ENCODE measurements around the gene CPLANE1.
"Not testable (repeated sequence)": the region's sequence is repeated elsewhere in the genome, so short reads cannot be mapped to it uniquely, and the experiment has no call there.

The CPLANE1 gene

DNA sequence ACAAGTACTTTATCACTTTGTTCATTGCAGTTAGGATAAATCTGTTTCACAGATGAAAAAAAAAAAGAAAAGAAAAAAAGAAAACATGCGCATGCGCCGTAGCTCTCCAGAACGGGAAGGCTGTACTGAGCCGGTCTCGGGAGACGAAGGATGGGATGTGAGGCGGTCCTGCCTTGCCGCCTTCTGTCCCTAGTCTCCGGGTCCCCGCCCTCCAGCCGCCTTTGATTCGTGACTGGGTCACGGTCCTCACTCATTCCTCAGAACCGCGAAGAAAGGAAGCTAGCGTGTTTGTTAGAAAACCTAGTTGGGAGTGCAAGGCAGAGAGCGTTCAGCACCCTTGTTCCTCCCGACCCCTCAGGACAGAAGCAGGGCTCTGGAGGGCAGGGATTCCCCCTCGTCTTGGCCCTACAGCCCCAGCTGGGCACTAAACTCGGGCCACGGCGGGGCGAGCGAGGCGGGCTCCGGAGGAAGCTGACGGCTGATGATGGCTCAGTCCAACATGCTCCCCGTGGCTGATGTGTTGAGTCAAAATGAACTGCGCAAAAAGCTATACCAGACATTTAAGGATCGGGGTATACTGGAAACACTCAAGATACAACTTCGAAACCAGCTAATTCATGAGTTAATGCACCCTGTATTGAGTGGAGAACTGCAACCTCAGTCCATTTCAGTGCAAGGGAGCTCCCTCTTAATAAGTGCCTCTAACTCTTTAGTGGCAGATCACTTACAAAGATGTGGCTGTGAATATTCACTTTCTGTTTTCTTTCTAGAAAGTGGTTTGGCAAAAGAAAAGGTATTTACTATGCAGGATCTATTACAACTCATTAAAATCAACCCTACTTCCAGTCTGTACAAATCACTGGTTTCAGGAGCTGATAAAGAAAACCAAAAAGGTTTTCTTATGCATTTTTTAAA lies 40.0 kb downstream of the CPLANE1 start:
- DNase-seq, result peak in 4 of 14 donors; percentile 10 to 37 (median 12)

DNA sequence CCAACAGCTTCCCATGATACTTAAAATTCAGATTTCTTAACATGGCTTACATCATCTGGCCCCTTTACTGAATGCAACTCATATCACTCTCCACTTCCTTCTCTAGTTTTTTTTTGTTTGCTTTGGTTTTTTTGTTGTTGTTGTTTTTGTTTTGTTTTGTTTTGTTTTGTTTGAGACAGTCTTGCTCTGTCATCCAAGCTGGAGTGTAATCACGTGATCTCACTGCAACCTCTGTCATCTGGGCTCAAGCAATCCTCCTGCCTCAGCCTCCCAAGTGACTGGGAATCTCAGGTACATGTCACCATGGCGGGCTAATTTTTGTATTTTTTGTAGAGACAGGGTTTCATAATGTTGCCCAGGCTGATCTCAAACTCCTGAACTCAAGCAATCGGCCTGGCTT lies 41.4 kb downstream of the CPLANE1 start:
- peak in 1 of 14 donors; percentile 0 for DNase-seq

DNA sequence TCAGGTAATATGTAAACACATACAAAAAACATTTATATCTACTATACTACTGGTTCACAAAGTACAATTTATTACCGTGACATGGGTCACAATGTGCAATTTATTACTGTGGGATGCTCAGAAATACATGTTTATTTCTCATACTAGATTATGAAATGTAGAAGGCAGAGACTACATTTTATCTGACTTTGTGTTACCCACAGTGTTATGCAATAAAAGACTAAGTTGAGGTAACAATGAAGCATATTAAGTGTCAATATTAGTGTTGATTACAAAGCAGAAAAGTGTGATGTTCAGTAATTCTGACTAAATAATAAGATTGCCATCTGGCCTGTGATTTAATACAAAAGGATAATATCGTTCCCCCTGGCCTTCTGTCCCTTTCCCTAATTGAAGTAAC lies 42.4 kb downstream of the CPLANE1 start:
- DNase-seq, result no peak

DNA sequence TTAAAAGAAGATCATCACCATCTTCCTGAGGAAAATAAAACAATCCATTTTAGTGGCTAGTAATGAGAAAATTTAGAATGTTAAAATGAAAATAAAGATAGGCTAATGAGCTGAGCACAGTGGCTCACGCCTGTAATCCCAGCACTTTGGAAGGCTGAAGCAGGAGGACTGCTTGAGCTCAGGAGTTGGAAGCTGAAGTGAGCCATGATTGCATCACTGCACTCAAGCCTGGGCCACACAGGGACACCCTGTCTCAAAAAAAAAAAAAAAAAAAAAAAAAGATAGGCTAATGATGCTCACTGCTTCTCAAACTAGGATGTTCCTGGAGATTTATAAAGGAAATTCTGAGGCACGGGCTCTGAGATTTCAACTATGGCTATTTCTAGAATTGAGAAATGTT lies 50.3 kb downstream of the CPLANE1 start:
- no peak for DNase-seq

DNA sequence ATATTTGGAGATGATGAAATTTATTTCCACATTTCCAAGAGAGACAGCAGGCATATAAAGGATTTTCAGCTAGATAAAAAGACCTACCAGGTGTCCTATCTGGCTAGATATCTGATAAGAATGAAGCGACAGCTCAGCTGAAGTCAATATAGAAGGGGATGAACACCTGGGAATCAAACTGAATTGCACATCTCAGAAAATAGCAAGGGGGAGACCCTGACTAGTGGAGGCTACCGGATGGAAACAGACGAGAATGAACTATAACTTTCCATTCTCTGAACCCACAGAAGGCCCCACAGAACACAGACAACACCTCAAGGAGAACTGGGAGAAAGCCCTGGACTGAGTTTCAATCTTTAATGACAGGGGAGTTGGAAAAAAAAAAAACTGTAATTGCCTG lies 51.1 kb downstream of the CPLANE1 start:
- no peak for DNase-seq

DNA sequence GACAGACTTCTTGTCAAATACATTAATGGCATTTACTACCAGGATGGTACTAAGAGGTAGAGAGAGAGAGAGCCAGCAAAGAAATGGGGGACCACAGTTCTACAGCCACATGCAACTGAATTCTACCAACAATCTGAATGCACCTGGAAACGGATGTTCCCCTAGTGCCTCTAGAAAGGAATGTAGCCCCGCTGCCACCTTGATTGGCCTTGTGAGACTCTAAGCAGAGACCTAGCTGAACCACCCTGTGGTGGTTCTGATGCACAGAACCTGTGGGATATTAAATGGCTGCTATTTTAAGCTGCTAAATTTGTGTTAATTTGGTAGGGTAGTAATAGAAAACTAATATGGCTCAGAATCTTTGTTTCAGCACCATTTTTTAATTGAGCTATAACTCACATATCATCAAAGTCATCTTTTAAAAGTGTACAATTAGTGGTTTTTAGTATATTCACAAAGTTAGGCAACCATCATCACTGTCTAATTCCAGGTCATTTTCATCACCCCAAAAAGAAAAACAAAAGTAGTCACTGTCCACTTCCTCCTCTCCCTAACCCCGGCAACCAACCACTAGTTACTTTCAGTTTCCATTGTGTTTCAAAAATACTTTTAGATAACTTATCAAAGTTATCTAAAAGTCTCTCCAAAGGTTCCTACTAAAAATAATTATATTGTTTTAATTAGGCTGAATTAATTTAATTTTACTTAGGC lies 51.7 kb downstream of the CPLANE1 start:
- no peak for DNase-seq

DNA sequence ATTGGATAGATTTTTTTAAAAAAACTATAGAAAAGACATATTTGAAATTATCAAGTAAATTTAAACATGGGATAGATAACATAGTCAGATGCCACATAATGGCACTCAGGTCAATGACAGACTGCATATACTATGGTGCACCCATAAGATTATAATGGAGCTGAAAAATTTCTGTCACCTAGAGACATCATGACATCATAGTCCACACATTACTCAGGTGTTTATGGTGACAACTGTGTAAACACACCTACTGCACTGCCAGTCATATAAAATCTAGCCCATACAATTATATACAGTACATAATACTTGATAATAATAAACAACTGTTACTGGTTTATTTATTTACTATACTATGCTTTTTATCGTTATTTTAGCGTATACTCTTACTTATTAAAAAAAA lies 58.6 kb downstream of the CPLANE1 start:
- DNase-seq, result no peak

DNA sequence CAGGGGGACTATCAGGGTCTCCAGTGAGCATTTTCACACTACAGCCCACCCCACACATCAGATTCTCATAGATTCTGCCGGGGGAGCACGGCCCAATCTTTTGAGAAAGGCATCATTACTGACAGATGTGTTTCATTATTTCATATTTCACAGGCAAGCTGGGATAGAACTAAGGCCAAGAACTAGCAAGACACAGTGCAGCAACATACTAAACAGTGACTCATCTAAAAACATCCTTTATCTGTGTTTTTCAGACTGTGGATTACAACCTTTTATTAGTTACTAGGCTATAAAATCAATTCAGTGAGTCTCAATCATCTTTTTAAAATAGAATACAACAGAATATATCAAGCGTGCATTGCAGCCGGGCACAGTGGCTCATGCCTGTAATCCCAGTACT lies 59.8 kb downstream of the CPLANE1 start:
- DNase-seq, result no peak

DNA sequence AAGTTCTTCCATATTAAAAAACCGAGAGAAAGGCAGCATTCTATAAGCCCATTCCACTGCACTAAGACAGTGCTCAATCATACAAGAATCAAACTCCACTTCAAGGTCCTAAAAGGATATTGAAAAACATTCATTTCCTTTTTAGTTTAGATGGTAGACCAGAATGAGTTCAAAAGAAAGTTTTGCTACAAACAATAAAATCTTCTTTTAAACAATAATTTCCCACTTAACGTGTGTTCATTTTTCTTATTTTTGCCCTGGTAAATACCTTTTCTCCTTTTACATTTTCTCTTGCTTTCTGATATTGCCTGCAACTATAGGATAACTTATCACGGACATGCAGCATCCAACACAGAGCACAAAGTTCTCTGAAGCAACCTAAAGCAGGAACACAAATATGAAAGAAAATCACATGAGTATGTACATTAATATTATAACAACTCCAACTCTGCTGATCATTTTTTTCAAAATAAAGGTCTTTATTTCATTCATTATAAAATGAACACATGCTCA lies 61.7 kb downstream of the CPLANE1 start:
- DNase-seq, result no peak

DNA sequence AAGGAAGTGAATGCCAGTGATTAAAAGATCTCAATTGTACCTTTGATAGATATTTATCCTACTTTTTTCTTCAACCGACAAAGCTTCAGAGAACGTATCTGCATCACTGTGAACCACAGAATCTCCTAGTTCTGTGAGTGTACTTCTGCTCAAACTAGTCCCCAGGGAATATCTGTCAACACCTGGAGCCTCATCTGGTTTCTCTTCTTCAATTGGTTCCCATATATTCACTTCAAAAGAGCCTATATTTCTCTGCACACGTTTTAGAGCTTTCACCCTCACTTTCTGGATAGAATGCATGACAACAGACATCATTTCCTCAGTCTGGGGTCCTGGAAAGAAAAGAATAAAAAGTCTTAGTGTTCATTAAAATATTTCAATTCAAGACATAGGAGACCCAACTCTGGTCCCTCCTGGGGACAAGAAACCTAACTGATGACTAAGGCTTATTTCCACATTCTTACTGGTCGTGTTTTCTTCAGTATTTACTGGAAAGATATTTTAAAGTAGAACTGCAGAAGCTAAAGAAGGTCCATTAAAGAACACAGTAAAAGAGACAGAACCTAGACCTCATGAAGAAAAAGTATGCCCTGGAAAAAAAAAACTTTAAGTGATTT lies 64.3 kb downstream of the CPLANE1 start:
- DNase-seq, result no peak

DNA sequence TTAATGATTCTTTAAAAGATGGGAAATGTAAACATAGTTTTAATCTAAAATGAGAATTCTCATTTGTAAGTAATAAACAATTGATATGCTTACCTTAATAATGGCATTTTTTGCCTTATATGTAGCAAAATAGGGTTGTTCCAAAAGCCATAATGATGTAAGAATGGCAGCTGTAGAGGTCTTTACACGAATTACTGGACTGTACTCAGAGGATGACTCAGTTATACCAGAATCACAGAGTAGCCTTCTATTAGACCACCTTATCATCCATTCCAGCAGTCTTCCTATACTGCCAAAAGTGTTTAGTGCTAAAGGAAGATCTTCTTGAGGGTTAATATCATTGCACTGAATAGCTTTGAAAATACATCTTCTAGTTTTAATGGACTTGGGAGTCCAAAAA lies 66.5 kb downstream of the CPLANE1 start:
- no peak for DNase-seq

DNA sequence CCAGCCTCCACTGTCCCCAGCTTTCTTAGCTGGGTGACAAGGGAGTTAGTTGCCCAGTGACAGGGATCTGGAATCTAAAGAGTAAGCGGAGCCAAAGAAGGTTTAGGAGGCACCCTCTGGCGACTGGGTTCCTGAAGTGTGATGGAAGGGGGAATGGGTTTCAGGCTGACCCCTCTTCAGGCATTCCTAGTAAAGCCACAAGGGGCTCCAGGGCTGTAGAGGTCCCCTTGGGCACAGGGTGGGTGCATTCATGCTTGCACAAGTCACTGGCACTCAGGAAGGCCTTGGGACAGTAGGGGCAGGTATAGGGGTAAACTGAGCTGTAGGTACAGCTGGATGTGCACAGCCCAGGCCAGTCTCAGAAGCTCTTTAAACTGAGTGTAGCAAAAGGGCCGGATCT lies 74.2 kb downstream of the CPLANE1 start:
- DNase-seq, result no peak

DNA sequence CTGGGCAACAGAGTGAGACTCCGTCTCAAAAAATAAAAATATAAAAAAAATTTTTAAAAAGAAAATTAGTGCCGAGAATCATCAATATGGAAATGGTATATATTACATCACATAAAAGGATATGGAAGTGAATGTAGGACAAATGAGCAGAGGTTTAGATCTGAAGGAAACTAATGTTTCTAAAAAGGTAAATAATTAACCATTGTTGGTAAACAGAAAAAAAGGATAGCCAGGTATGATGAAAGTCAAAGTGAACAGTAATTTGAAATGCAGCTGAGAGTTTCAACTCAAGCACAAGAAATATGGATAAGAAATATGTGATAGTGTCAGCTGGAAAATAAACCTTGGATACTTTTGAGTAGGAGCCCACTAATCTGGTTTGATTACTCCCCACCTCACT lies 76.2 kb downstream of the CPLANE1 start:
- no peak for DNase-seq

DNA sequence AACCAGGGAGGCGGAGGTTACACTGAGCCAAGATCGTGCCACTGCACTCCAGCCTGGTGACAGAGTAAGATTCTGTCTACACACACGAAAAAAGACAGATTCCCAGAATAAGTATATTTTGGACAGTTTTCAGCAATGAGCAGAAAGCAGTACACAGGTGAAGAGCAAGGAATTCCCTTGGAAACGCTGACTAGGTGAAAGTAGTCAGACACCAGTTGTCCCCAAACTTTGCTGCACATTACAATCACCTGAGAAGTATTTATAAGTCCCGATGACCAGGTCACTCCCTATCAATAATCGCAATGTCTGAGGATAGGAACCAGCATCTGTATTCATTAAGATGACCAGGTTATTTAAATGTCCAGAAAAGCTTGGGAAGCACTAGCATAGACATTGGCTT lies 78.3 kb downstream of the CPLANE1 start:
- no peak for DNase-seq

DNA sequence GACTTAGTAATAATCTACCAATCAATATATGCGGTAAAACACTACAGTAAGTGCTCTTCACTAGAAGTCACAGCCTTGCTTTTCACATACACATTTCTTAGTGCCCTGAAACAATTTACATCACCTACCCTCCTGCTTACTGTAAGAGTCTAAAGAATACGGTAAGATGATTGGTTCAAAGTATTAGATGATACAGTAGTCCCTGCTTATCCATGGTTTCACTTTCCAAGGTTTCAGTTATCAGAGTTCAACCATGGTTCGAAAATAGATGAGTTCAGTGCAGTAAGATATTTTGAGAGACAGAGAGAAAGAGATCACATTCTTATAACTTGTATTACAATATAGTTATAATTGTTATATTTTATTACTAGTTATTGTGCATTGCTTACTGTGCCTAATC lies 83.0 kb downstream of the CPLANE1 start:
- no peak for DNase-seq

DNA sequence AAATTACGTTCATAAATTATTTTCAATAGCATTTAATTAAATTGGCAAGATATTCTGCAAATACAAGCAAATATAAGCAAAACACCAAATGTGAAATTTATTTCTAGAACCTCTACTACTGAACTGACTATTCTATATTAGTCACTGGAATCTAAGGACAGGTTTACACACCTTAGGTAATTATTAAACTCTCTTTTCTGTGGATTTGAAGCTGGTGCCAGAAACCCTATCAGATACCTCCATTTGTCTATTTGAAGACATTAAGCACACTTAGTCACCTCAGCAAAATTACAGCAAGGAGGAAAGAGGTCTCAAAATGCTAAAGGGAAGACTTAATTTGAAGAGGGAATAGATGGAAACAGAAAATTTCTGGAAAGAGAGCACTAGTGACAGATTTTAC lies 83.4 kb downstream of the CPLANE1 start:
- DNase-seq, result no peak

DNA sequence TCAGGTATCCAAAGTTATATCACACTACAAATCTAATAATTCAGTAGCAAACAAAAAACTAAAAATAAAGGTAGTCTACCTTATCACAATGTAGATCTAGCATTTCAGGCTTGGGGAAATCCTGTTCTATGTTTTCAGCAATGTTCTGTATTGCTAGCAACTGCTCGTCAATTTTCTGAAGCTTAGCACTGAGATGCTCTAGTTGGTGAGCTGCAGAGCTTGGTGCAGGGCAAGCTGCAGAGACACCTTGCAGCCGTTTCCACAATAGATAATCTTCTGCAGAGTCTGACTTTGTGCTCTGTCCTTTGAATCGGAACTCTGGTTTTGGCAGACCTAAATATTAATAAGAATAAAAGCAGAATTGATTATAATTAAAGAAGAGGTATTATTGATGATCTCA lies 95.5 kb downstream of the CPLANE1 start:
- no peak for DNase-seq

DNA sequence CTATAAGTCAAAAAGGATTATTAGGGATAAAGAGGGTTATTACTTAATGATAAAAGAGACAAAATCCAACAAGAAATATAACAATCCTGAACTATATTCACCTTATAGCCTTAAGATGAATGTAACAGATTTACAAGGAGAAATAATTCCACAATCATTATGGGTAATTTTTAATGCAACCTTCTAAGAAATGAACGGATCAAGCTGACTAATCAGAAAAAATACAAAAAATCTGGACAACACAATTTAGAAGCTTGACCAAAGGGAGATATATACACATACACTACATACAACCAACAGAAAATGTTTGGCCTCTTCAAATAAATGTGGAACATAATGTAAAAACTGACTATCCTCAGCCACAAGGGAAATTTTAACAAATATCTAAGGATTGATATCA lies 102.3 kb downstream of the CPLANE1 start:
- no peak for DNase-seq

DNA sequence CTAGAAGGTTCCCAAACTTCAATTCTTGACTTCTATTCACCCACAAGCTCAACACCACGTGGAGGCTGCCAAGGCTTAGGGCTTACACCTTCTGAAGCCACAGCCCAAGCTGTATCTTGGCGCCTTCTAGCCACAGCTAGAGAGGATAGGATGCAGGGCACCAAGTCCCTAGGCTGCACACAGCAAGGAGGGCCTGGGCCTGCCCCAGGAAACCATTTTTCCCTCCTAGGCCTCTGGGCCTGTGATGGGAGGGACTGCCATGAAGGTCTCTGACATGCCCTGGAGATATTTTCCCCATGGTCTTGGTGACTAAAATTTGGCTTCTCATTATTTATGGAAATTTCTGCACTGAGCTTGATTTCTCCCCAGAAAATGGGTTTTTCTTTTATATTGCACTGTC lies 112.5 kb downstream of the CPLANE1 start:
- DNase-seq, result no peak

DNA sequence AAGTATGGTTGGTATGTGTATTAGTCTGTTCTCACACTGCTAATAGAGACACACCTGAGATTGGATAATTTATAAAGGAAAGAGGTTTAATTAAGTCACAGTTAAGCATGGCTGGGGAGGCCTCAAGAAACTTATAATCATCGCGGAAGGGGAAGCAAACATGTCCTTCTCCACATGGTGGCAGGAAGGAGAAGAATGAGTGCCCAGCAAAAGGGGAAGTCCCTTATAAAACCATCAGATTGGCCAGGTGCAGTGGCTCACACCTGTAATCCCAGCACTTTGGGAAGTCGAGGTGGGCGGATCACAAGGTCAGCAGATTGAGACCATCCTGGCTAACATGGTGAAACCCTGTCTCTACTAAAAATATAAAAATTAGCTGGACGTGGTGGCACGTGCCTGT lies 113.9 kb downstream of the CPLANE1 start:
- DNase-seq, result not testable (repeated sequence)

DNA sequence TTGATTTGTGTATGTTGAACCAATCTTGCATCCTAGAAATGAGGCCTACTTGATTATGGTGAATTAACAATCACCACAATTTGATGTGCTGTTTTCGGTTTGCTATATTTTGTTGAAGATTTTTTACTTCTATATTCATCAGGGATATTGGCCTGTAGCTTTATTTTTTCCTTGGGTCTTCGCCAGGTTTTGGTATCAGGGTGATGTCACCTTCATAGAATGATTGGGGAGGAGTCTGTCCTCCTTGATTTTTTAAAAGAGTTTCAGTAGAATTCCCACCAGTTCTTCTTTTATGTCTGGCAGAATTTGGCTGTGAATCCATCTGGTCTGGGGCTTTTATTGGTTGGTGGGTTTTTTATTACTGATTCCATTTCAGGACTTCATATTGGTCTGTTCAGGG lies 115.2 kb downstream of the CPLANE1 start:
- no peak for DNase-seq

DNA sequence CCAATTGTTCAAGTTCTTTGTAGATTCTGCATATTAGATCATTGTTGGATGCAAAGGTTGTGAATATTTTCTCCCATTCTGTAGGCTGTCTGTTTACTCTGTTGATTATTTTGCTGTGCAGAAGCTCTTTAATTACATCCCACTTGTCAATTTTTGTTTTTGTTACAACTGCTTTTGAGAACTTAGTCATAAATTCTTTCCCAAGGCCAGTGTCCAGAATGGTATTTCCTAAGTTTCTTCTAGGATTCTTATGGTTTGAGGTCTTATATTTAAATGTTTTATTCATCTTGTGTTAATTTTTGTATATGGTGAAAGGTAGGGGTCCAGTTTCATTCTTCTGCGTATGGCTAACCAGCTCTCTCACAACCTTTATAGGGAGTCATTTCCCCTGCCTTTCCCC lies 116.5 kb downstream of the CPLANE1 start:
- no peak for DNase-seq

DNA sequence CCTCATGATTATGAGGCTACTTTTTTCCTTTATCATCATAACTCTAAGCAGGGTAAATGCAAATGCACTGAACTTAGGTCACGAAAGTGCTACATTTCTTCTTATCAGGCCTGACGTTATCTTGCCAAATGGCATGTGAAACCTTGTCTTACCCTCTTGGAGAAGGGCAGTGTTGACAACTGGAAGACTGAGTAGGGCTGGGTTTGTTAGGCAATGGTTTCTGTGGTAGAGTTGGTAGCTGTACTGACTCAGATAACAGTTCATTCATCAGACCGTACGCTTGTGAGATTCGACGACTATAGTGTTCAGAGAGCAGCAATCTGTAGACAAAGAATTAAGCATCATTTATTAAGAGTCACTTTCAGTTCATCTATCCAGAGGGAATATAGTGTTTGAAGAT lies 127.7 kb downstream of the CPLANE1 start:
- DNase-seq, result no peak

Measured in C1 segment of cervical spinal cord (tissue), 14 donors.